NCI-H1105 treated with DMSO at 0.1 percent for 48 hours (cell line): Measurements from ENCODE around the gene CRY2.
"Not testable (repeated sequence)": the region's sequence is repeated elsewhere in the genome, so short reads cannot be mapped to it uniquely, and the experiment has no call there.

Source experiments
- DNase-seq: peaks from one replicate; lab custom pipeline; 2025; lab: John Stamatoyannopoulos, UW

The CRY2 gene

DNA sequence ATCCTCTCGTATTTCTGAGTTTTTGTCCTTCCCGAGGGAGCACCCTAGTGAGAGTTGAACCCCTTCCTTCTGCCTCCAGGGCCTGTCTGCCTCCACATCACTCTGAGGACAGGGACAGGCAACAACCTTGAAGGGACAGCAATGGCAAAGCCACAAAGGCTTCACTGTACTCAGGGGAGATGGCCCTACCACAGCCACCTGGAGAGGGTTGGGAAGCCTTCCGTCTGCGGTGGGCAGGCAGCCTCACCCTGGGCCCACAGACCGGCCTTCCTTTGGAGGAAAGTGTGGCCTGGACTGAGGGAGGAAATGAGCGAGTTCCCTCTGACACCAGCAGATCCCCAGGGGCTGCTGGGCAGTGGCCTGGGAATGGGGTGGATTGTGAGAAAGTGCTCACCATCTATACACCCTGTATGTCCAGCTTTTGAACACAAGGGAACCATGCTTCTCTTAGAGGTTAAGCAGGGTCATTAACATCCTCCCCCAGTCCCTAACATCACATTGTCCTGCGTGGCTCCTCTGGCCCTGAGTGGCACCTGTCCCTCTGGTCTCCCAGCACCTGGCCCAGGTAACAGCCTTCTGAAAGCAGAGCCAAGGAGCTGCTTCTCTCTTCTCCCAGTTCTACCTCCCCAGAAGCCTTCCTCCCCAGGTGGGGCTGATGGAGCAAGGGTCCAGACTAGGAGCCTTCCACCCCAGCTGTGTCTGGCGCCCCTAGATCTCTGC, 35.5 kb upstream of the CRY2 start:
- no peak for DNase-seq

DNA sequence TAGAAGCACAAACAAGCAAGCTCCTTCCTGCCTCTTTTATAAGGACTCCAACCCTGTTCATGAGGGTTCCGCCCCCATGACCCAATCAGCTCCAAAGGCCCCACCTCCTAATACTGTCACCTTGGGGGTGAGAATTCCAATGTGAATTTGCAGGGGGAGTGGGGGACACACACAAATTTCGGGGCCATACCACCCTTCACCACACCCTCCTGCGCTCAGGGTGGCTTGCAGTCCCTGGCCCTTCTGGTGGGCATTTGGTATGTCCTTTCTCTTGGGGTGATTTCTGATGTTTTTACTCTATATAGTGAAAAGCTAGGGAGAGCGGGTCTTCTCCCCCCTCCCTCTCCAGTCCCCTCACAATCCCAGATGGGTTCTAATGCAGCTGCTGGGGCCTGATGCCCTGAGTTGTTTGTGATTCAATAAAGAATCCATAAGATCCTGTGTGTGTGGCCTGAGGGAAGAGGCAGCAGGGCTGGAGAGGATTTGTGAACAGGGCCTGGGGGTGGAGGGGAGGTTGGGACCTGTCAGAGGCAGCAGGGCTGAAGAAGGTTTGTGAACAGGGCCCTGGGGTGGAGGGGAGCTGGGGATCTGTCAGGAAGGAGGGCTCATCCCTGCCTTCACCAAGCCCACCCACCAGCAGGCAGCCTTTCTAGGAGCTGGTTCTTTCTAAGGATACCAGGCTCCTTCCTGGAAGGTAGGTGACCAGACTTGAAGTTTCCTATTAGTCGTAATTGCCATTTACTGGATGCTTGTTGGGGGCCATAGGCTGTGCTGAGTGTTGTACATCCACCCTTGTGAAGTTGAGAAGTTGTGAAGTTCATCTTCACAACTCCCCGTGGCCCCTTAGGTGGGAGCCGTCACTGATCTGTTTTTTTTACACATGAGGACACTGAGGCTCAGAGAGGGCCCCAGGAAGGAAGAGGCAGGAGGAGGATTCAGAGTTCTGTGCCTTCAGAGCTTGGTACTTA, 34.4 kb upstream of the CRY2 start:
- DNase-seq: no peak

DNA sequence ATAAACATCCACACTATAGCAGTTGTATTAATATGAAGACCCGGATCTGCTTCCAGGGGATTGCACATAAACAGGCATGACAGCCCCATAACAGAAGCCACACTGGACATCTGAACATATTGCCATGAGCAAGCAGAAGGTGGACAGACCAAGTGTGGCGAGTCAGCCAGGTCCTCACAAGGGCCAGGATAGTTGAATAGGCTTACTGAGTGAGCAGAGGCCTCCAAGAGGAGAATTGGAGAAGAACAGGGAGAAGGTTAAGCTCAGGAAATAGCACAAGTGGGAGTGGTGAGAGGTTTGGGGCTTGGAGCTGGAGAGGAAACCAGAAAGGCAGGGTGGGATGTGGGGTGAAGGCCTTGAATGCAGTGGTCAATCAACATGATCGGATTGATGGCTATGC, 31.5 kb upstream of the CRY2 start:
- no peak for DNase-seq

DNA sequence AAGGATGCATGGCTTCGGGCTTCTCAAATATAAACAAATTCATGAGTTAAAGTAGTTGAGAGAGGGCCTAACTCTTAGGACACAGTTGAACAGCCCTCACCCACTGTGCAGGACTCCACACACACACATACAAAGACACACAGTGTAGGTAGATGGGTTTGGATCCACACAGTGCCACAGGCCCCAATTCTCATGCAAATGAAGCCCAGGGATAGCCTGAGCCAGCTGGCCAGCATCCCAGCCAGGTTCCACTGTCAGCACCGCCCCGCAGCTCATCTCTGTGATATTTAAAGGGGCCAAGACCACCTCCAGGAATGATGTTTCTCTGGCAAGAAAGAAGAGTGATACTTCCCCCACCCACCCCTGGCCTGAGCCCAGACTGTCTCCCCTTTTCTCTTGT, 30.7 kb upstream of the CRY2 start:
- no peak for DNase-seq

DNA sequence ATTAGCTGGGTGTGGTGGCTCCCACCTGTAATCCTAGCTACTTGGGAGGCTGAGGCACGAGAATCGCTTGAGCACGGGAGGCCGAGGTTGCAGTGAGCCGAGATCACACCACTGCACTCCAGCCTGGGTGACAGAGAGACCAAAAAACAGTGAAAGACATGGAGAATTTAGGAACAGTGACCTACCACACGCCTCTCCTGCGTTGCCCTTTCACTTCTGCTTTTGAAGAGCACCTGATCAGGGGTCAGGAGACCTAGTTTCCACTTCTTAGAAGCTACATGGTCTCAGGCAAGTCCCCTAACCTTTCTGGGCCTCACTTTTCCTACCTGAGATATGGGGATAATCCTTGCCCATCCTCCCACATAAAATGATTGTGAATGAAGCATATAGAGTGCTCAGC, 30.1 kb upstream of the CRY2 start:
- DNase-seq: no peak

DNA sequence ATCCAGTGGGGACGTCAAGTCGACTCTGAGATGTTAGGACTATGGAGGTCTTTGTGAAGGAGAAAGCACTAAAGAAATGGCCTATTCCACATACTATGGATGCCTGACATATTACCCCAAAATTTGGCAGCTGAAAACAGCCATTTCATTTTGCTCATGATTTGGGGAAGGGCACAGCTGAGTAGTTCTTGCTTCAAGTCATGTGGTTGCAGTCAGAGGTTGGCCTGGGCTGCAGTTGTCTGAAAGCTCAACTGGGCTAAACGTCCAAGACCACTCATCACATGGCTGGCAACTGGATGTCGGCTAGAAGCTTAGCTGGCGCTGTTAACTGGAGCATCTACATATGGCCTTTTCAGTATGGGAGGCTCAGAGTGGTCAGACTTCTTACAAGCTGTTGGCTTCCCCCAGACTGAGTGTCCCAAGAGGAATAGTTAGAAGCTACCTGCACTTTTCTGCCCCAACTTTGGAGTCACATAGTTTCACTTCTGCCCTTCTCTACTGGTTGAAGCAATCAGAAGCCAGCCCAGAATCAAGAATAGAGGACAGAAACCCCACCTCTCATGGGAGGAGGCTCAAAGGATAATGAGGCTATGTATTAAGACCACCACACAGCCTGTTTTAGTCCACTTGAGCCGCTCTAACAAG, 28.2 kb upstream of the CRY2 start:
- DNase-seq: no peak

DNA sequence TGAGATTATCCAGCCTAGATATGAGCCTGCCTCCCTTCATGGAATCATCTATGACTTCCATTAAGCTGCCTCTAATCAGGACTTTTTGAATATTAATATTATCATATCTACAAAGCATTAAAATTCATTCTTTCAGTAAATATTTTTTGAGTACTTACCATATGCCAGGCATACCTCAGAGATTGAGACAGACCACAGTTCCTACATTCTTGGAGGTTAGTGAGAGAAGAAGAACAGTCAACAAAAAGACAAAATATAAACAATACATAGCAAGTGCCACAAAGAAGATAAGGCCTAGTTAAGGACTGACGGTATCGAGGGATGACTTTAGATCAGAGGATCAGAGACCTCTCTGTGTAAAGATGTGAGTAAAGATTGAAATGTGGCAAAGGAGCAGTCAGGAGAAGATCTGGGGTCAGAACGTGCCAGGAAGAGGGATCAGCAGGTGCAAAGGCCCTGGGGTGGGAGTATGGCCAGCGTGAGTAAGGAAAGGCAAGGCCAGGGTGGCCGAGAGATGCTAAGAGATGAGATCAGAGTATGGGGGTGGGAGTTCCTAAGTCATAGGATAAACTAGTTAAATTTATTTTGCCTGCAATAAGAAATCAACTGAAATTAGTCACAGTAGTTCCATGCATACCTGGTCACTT, 26.9 kb upstream of the CRY2 start:
- DNase-seq: no peak

DNA sequence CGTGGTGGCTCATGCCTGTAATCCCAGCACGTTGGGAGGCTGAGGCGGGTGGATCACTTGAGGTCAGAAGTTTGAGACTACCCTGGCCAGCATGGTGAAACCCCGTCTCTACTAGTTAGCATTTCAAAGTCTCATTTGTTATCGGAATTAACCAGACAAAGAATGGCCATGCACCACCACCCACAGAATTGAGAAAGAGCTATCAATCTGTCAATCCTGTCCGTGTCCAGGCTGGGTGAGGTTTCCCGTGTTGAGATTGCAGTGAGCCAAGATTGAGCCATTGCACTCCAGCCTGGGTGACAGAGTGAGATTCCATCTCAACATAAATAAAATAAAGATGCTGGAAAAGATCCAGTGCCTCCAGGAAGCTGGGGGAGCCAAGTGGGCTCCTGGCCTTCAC, 20.8 kb upstream of the CRY2 start:
- not testable (repeated sequence) for DNase-seq

DNA sequence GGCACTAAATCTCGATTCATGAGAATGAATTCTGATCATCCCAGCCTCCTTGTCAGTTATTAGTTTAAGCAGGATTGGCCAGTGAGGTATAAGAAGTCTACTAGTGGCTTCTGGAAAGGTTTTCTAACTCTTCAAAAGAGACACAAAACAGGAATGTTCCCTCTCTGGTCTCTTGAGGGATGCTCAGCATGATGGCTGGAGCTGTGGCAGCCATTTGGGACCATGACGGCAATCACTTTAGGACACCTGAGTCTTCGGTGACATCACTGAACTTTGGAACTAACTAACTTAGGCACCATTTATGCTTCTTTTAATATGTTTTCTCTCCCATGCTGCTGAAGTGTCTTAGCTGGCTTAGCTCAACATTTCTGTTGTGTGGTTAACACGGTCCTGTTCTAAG, 20.2 kb upstream of the CRY2 start:
- no peak for DNase-seq

DNA sequence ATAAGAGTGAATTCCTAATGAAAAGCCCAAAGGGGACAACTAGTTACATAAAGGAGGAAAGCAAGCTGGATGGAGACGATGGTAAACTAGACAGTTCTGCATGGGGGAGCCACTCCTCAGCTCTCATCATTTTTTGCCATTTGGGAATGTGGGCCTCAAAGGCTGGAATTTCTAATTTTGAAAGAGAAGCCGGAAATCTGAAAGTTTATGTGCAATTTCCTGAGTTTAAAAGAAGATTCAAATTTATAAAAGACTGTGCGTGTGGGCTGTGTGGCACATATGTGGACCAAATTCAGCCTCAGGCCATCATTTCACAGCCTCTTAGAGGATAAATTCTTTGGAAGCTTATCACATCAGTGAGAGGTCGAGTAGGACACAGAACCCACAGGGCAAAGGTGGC, 18.3 kb upstream of the CRY2 start:
- DNase-seq: no peak

DNA sequence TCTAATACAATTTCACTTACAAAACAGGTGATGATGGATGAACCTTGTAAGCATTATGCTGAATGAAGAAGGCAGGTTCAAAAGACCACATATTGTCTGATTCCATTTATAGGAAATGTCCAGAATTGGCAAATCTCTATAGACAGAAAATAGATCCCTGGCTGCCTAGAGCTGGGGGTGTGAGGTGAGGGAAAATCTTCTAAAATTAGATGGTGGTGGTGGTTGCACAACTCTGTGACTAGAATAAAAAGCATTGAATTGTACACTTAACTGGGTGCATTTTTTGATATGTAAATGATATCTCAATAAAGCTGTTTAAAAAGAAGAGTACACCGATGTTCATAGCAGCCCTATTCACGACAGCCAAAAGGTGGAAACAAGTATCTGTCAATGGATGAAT, 16.7 kb upstream of the CRY2 start:
- no peak for DNase-seq

DNA sequence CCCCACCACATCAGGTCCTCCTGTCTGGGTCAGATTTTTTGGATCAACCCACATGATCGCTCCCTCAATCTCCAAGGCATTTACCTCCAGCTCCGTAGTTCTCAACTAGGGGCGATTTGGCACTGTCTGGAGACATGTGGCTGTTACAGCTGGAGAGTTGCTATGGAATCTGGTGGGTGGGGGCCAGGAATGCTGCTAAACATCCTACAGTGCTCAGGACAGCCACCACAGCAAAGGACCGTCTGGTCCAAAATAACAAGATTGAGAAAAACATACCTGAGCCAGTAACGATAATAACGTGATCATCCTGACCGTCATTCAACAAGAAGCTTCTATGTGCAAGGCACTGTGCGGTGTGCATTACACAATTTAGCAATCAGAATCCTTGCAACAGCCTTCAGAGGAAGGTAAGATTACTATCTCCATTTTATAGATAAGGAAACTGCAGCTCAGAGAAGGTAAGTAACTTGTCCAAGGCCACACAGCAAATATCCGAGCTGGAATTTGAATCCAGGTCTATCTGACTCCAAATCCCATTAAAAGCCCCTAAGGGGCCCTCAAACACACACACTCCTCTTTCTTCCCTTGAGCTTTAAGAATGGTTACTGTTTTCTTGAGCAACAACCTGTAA, 14.3 kb upstream of the CRY2 start:
- DNase-seq: no peak

DNA sequence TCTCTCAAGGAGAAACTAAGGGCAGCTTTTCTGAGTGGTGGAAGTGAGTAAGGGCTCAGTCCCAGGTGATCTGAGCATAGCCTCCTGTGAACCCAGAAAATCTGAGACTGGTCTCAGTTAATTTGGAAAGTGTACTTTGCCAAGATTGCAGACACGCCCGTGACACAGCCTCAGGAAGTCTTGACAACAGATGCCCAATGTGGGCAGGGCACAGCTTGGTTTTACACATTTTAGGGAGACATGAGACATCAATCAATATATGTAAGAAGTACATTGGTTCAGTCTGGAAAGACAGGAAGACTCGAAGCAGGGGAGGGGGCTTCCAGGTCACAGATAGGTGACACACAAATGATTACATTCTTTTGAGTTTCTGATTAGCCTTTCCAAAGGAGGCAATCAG, 13.5 kb upstream of the CRY2 start:
- DNase-seq: no peak

DNA sequence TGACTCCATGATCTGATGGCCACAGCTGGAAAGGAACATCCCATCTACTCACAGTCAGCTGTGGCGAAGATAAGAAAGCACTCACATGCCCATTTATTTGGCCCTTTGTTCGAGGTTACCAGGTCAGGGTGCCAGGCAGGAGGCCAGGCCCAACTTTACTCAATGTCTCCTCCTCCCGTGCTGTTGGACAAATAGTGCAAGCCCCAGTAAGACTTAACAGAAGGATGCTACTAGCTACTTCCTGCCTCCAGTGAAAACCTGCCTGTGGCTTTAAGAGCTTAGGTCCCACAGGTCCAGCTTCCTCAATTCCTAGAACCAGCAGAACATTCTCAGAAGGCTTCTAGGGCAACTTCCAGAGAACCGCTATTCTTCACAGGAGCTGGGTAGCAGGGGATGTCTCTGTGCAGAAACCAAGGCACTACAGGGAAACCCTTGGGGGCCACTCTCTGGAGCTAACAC, 12.9 kb upstream of the CRY2 start:
- no peak for DNase-seq

DNA sequence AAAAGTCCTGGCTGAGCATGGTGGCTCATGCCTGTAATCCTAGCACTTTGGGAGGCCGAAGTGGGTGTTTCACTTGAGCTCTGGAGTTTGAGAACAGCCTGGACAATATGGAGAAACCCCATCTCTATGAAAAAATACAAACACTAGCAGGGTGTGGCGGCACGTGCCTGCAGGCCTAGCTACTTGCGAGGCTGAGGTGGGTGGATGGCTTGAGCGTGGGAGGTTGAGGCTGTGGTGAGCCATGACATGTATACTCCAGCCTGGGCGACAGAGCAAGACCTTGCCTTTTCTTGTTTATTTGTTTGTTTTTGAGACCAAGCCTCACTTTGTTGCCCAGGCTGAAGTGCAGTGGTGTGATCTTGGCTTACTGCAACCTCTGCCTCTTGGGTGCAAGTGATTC, 8.1 kb upstream of the CRY2 start:
- no peak for DNase-seq

DNA sequence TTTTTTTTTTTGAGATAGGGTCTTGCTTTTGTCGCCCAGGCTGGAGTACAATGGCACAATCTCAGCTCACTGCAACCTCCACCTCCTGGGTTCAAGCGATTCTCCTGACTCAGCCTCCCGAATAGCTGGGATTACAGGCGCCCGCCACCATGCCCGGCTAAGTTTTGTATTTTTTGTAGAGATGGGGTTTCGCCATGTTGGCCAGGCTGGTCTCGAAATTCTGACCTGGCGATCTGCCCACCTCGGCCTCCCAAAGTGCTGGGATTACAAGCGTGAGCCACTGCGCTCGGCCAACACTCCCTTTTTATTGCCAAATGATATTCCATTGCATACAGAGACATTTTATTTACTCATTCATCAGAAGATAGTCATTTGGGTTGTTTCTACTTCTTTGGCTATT, 7.0 kb upstream of the CRY2 start:
- DNase-seq: not testable (repeated sequence)

DNA sequence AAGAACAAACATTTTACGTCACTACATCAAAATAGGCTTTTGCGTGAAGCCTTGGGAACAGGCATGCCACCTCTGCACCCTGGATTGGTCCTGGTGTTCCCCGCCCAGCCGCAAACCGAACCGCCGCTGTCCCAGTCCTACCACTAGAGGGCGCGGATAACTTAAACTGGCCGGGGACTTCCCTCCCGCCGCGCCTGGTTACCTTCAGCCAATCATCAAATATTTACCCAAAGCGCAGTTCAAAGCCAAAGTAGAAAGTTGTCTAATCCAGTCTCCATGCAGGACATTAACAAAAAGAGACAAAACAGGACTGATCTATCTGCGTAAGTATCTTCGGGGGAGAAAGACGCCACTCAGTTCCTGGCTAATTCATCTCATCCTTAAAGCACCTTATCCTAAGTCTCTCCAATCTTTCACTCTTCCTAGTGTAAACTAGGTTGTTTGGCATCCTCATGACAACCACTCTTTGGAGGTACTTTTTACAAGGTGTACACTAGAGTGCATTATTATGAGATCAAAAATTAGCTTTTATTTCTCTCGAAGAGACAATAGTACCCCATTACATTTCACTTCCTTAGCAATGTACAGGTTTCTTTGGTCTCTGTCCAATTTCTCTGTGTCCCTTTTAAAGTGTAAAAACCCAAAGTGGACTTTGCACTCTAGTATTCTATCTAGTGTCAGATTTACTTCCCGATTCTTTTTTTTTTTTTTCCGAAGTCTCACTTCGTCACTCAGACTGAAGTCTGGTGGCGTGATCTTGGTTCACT, 3.9 kb upstream of the CRY2 start:
- peak; percentile 89 for DNase-seq

DNA sequence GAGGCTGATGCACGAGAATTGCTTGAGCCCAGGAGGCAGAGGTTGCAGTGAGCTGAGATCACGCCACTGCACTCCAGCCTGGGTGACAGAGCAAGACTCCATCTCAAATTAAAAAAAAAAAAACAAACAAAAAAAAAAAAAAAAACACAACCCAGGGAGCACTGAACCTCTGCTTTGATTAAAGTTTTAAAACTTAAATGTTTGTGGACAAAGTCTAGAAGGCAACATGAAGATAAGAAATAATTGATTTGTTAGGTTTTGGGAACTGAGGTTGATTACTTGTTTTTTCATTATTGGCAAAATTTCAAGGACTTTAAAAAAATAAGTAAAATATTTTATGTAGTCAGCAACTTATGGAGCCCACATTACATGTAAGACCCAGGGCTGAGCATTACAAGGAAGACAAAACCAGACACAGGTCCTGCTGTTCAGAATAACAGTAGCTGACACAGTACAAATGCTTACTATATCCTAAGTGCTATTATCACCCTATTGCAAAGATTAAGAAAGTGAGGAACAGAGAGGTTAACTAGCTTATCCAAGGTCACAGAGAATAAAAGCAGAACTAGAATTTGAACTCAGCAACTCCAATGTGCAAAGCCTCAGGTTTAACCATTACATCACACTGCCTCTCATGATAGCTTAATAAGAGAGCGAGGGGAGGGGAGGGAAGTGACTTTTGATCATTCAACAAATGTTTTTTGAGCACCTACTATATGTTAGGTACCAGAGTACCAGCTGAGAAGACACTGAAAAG, 2.3 kb upstream of the CRY2 start:
- DNase-seq: no peak

DNA sequence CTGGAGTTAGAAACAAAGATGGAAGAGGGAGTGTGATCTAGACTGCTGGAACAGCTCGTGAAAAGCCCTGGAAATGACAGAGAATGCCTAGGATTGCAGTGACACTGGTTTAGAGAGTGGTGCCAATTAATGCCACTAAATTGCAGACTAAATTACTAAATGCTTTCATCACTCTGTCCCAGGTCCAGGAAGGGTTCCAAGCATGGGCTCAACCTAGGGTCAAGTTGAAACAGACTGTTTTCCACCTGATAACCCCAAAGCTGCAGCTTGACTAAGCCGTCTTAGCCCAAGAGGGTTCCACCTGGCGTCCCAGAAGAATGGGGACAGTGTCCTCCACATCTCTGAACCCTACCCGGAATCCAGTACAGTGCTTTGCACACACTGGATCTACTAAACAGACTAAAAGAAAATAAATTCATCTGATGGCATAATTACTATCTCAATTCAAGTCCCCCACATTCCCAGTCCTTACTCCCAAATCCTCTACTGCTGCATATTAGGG, 1.1 kb upstream of the CRY2 start:
- DNase-seq: no peak

DNA sequence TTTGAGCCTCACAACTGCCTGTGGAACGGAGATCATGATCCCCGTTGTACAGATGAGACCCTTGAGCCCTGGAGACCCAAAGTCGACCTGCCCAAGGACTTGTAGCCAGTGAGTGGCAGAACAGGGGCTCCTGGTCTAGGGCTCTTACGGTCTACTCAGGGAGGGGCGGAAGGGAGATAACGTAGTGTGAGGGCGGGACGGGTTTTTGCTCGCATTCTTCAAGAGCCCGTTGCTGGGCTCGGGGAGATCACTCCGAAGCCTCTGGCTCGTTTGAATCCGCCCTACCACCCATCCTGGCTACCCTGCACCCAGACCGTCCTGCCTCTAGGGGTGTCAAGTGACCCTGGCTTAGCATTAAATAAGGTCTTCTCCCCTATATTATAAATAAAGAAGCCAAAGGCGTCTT, 639 bp downstream of the CRY2 start:
- DNase-seq: peak; percentile 25
